ENCODE results near the gene CAMTA1.
A peak's percentile ranks its signal among the peaks of the same experiment; 100 is the strongest.

Gene CAMTA1

DNA sequence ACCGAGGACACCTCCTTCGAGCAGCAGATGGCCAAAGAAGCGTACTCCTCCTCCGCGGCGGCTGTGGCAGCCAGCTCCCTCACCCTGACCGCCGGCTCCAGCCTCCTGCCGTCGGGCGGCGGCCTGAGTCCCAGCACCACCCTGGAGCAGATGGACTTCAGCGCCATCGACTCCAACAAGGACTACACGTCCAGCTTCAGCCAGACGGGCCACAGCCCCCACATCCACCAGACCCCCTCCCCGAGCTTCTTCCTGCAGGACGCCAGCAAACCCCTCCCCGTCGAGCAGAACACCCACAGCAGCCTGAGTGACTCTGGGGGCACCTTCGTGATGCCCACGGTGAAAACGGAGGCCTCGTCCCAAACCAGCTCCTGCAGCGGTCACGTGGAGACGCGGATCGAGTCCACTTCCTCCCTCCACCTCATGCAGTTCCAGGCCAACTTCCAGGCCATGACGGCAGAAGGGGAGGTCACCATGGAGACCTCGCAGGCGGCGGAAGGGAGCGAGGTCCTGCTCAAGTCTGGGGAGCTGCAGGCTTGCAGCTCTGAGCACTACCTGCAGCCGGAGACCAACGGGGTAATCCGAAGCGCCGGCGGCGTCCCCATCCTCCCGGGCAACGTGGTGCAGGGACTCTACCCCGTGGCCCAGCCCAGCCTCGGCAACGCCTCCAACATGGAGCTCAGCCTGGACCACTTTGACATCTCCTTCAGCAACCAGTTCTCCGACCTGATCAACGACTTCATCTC lies 879.1 kb downstream of the CAMTA1 start:
- Histone ChIP-seq H3K9me3 (ENCODE audit: control insufficient read depth, insufficient read depth, low read depth, low read length) (no peaks in the 10 kb centered on the region), H3K36me3 (ENCODE audit: control insufficient read depth, insufficient read depth, low read length) (no peaks in the 10 kb centered on the region), H3K4me3 (ENCODE audit: low read depth, low read length) (no peak overlapping the region), H3K9ac (ENCODE audit: low read length) (no peak overlapping the region), H3K27ac (ENCODE audit: low read depth, low read length) (no peak overlapping the region), H3K4me1 (ENCODE audit: control insufficient read depth, insufficient read depth, low read length) (peaks cover 8% of the 10 kb centered on the region; the same call in 1 of the 2 replicates), H3K27me3 (ENCODE audit: control insufficient read depth, insufficient read depth, low read length) (no peaks in the 10 kb centered on the region)

DNA sequence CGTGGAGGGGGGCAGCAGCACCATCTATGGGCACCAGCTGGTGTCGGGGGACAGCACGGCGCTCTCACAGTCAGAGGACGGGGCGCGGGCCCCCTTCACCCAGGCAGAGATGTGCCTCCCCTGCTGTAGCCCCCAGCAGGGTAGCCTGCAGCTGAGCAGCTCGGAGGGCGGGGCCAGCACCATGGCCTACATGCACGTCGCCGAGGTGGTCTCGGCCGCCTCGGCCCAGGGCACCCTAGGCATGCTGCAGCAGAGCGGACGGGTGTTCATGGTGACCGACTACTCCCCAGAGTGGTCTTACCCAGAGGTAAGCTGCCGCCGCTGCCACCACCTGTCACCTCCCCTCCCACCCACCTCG lies 879.6 kb downstream of the CAMTA1 start:
- Histone ChIP-seq H3K9ac (ENCODE audit: low read length) (no peak overlapping the region), H3K27ac (ENCODE audit: low read depth, low read length) (no peak overlapping the region), H3K4me1 (ENCODE audit: control insufficient read depth, insufficient read depth, low read length) (peaks cover 12% of the 10 kb centered on the region), H3K4me3 (ENCODE audit: low read depth, low read length) (no peak overlapping the region), H3K9me3 (ENCODE audit: control insufficient read depth, insufficient read depth, low read depth, low read length) (no peaks in the 10 kb centered on the region), H3K27me3 (ENCODE audit: control insufficient read depth, insufficient read depth, low read length) (peaks cover under 1% of the 10 kb centered on the region; the same call in 1 of the 2 replicates), H3K36me3 (ENCODE audit: control insufficient read depth, insufficient read depth, low read length) (no peaks in the 10 kb centered on the region)

- Histone ChIP-seq H3K27ac (ENCODE audit: low read depth, low read length) (no peak overlapping the region), H3K4me3 (ENCODE audit: low read depth, low read length) (no peak overlapping the region), H3K27me3 (ENCODE audit: control insufficient read depth, insufficient read depth, low read length) (peaks cover 4% of the 10 kb centered on the region; the same call in 1 of the 2 replicates), H3K9me3 (ENCODE audit: control insufficient read depth, insufficient read depth, low read depth, low read length) (no peaks in the 10 kb centered on the region), H3K9ac (ENCODE audit: low read length) (no peak overlapping the region), H3K4me1 (ENCODE audit: control insufficient read depth, insufficient read depth, low read length) (peaks cover 22% of the 10 kb centered on the region), H3K36me3 (ENCODE audit: control insufficient read depth, insufficient read depth, low read length) (no peaks in the 10 kb centered on the region)
These were observed 881.0 kb downstream of the CAMTA1 start for GRCh38 chr1:7666249-7666648.

- Histone ChIP-seq H3K9me3 (ENCODE audit: control insufficient read depth, insufficient read depth, low read depth, low read length) (no peaks in the 10 kb centered on the region), H3K27ac (ENCODE audit: low read depth, low read length) (no peak overlapping the region), H3K27me3 (ENCODE audit: control insufficient read depth, insufficient read depth, low read length) (peaks cover 4% of the 10 kb centered on the region; the same call in 1 of the 2 replicates), H3K4me1 (ENCODE audit: control insufficient read depth, insufficient read depth, low read length) (peaks cover 22% of the 10 kb centered on the region), H3K4me3 (ENCODE audit: low read depth, low read length) (no peak overlapping the region), H3K36me3 (ENCODE audit: control insufficient read depth, insufficient read depth, low read length) (no peaks in the 10 kb centered on the region), H3K9ac (ENCODE audit: low read length) (no peak overlapping the region)
These were observed 881.9 kb downstream of the CAMTA1 start for GRCh38 chr1:7667159-7667558.

- Histone ChIP-seq H3K27me3 (ENCODE audit: control insufficient read depth, insufficient read depth, low read length) (peaks cover 4% of the 10 kb centered on the region; the same call in 1 of the 2 replicates), H3K27ac (ENCODE audit: low read depth, low read length) (no peak overlapping the region), H3K9me3 (ENCODE audit: control insufficient read depth, insufficient read depth, low read depth, low read length) (no peaks in the 10 kb centered on the region), H3K36me3 (ENCODE audit: control insufficient read depth, insufficient read depth, low read length) (no peaks in the 10 kb centered on the region), H3K4me1 (ENCODE audit: control insufficient read depth, insufficient read depth, low read length) (peaks cover 22% of the 10 kb centered on the region), H3K4me3 (ENCODE audit: low read depth, low read length) (no peak overlapping the region), H3K9ac (ENCODE audit: low read length) (no peak overlapping the region)
These were observed 882.5 kb downstream of the CAMTA1 start for GRCh38 chr1:7667625-7668218.

GRCh38 chr1:7669559-7670311 lies 884.5 kb downstream of the CAMTA1 start:
- peaks cover 22% of the 10 kb centered on the region for H3K4me1 ChIP-seq (ENCODE audit: control insufficient read depth, insufficient read depth, low read length)
- H3K27me3 ChIP-seq (ENCODE audit: control insufficient read depth, insufficient read depth, low read length) = peaks cover 4% of the 10 kb centered on the region; the same call in 1 of the 2 replicates
- H3K9me3 ChIP-seq (ENCODE audit: control insufficient read depth, insufficient read depth, low read depth, low read length) = no peaks in the 10 kb centered on the region
- H3K36me3 ChIP-seq (ENCODE audit: control insufficient read depth, insufficient read depth, low read length) = no peaks in the 10 kb centered on the region
- H3K4me3 ChIP-seq (ENCODE audit: low read depth, low read length) = peak overlapping the region; percentile 44
- no peak overlapping the region for H3K27ac ChIP-seq (ENCODE audit: low read depth, low read length)
- peak overlapping the region; percentile 40 for H3K9ac ChIP-seq (ENCODE audit: low read length)

GRCh38 chr1:7670334-7671145 lies 885.3 kb downstream of the CAMTA1 start:
- H3K9me3 ChIP-seq (ENCODE audit: control insufficient read depth, insufficient read depth, low read depth, low read length) = no peaks in the 10 kb centered on the region
- peaks cover 22% of the 10 kb centered on the region for H3K4me1 ChIP-seq (ENCODE audit: control insufficient read depth, insufficient read depth, low read length)
- H3K36me3 ChIP-seq (ENCODE audit: control insufficient read depth, insufficient read depth, low read length) = no peaks in the 10 kb centered on the region
- peak overlapping the region; percentile 40 for H3K9ac ChIP-seq (ENCODE audit: low read length)
- H3K4me3 ChIP-seq (ENCODE audit: low read depth, low read length) = peak overlapping the region; percentile 44; the same call in 1 of the 2 replicates
- no peak overlapping the region for H3K27ac ChIP-seq (ENCODE audit: low read depth, low read length)
- peaks cover 4% of the 10 kb centered on the region; the same call in 1 of the 2 replicates for H3K27me3 ChIP-seq (ENCODE audit: control insufficient read depth, insufficient read depth, low read length)

GRCh38 chr1:7671146-7671465 lies 885.9 kb downstream of the CAMTA1 start:
- peaks cover 4% of the 10 kb centered on the region; the same call in 1 of the 2 replicates for H3K27me3 ChIP-seq (ENCODE audit: control insufficient read depth, insufficient read depth, low read length)
- H3K9me3 ChIP-seq (ENCODE audit: control insufficient read depth, insufficient read depth, low read depth, low read length) = no peaks in the 10 kb centered on the region
- H3K4me3 ChIP-seq (ENCODE audit: low read depth, low read length) = no peak overlapping the region
- H3K36me3 ChIP-seq (ENCODE audit: control insufficient read depth, insufficient read depth, low read length) = no peaks in the 10 kb centered on the region
- no peak overlapping the region for H3K27ac ChIP-seq (ENCODE audit: low read depth, low read length)
- H3K4me1 ChIP-seq (ENCODE audit: control insufficient read depth, insufficient read depth, low read length) = peaks cover 22% of the 10 kb centered on the region
- H3K9ac ChIP-seq (ENCODE audit: low read length) = no peak overlapping the region

DNA sequence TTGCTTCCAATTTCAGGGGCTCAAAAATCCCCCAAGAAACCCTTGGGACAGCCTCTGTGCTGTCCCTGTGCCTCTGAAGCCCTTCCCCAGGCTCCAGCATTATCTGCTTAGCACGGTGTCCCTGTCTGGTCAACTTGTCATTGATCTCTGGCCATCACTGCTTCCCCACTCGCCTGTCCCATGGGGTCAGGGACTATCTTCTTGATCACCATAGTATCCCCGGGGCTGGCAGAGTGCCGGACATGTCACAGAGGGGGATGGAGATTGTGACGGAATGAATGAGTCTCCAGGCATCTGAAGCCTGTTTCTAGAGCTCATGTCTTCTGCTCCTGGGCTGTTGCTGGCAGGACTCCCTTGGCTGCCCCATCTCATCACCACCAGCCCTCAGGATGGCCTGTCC lies 886.4 kb downstream of the CAMTA1 start:
- Histone ChIP-seq H3K27ac (ENCODE audit: low read depth, low read length) (no peak overlapping the region), H3K36me3 (ENCODE audit: control insufficient read depth, insufficient read depth, low read length) (no peaks in the 10 kb centered on the region), H3K27me3 (ENCODE audit: control insufficient read depth, insufficient read depth, low read length) (peaks cover 4% of the 10 kb centered on the region; the same call in 1 of the 2 replicates), H3K4me3 (ENCODE audit: low read depth, low read length) (no peak overlapping the region), H3K4me1 (ENCODE audit: control insufficient read depth, insufficient read depth, low read length) (peaks cover 22% of the 10 kb centered on the region), H3K9ac (ENCODE audit: low read length) (no peak overlapping the region), H3K9me3 (ENCODE audit: control insufficient read depth, insufficient read depth, low read depth, low read length) (no peaks in the 10 kb centered on the region)

DNA sequence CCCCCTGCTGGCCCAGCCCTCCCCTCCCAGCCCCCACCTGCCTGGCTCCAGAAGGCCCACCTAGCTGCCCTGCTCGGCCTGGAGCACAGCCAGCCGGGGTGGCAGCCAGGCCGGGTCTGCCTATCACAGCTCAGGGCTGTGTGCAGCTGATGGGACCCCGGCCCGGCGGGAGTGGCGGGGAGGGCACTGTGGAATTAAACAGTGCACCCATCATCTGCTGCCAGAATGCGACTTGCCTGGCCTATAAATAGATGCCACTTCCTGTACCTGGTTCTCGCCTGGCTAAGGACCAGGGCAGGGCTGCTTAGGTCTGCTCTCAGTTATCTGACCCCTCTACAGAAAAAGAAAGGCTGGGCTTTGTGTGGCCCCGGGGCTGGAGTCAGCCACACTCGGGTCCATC lies 887.6 kb downstream of the CAMTA1 start:
- peaks cover 10% of the 10 kb centered on the region for H3K27me3 ChIP-seq (ENCODE audit: control insufficient read depth, insufficient read depth, low read length)
- no peaks in the 10 kb centered on the region for H3K9me3 ChIP-seq (ENCODE audit: control insufficient read depth, insufficient read depth, low read depth, low read length)
- no peak overlapping the region for H3K9ac ChIP-seq (ENCODE audit: low read length)
- peaks cover 19% of the 10 kb centered on the region for H3K4me1 ChIP-seq (ENCODE audit: control insufficient read depth, insufficient read depth, low read length)
- H3K4me3 ChIP-seq (ENCODE audit: low read depth, low read length) = no peak overlapping the region
- H3K36me3 ChIP-seq (ENCODE audit: control insufficient read depth, insufficient read depth, low read length) = no peaks in the 10 kb centered on the region
- no peak overlapping the region for H3K27ac ChIP-seq (ENCODE audit: low read depth, low read length)
